Astrocyte (in vitro differentiated cells and primary cell): ENCODE measurements around the gene DDX25. TPM values are rescaled to one million over a fixed set of nuclear protein-coding genes. Genes with fewer than 3 reads are reported as not detected.

Source experiments
- DNase-seq: peaks from one replicate; pipeline ENCODE4 v3.0.0-alpha.2; 2010; ENCODE audit warnings: low read depth
- FAIRE-seq: peaks from 2 replicates; lab custom pipeline; 2011; peaks lifted over from hg19 to GRCh38; lab: Jason Lieb, UNC
- H2AFZ ChIP-seq: 2 replicates; pipeline ENCODE4 v1.6.0; 2012; ENCODE audit warnings: low read depth, low read length, inconsistent platforms
- H3K27ac ChIP-seq: 2 replicates; pipeline ENCODE4 v1.5.1; 2011; ENCODE audit warnings: low read depth, low read length, inconsistent platforms
- H3K27me3 ChIP-seq: 2 replicates; pipeline ENCODE4 v1.6.0; 2011; ENCODE audit warnings: low read length, inconsistent platforms; ENCODE audit not compliant: insufficient read depth
- H3K36me3 ChIP-seq: 2 replicates; pipeline ENCODE4 v1.5.1; 2011; ENCODE audit warnings: low read length, inconsistent platforms; ENCODE audit not compliant: insufficient read depth
- H3K4me1 ChIP-seq: 2 replicates; pipeline ENCODE4 v1.5.1; 2011; ENCODE audit warnings: low read length, inconsistent platforms; ENCODE audit not compliant: insufficient read depth
- H3K4me2 ChIP-seq: 2 replicates; pipeline ENCODE4 v1.6.0; 2012; ENCODE audit warnings: low read length, inconsistent platforms
- H3K4me3 ChIP-seq: 2 replicates; pipeline ENCODE4 v1.5.1; 2011; ENCODE audit warnings: low read depth, mild to moderate bottlenecking, low read length, inconsistent platforms; ENCODE audit not compliant: insufficient read depth
- H3K79me2 ChIP-seq: 2 replicates; pipeline ENCODE4 v1.6.0; 2012; ENCODE audit warnings: mild to moderate bottlenecking, low read length, inconsistent platforms; ENCODE audit not compliant: insufficient read depth
- H3K9ac ChIP-seq: 2 replicates; pipeline ENCODE4 v1.6.0; 2012; ENCODE audit warnings: mild to moderate bottlenecking, low read length, inconsistent platforms
- H3K9me3 ChIP-seq: 2 replicates; pipeline ENCODE4 v1.5.1; 2012; ENCODE audit warnings: low read depth, mild to moderate bottlenecking, low read length, inconsistent platforms; ENCODE audit not compliant: insufficient read depth
- H4K20me1 ChIP-seq: 2 replicates; pipeline ENCODE4 v1.6.0; 2012; ENCODE audit warnings: low read length, inconsistent platforms; ENCODE audit not compliant: insufficient read depth
- H3K27ac Mint-ChIP-seq: one replicate; pipeline ENCODE4 v1.8.0; 2021; ENCODE audit warnings: mild to moderate bottlenecking, mixed read lengths; ENCODE audit not compliant: unreplicated experiment
- H3K27me3 Mint-ChIP-seq: one replicate; pipeline ENCODE4 v1.8.0; 2021; ENCODE audit warnings: low read depth, mixed read lengths; ENCODE audit not compliant: unreplicated experiment
- H3K36me3 Mint-ChIP-seq: one replicate; pipeline ENCODE4 v1.8.0; 2021; ENCODE audit warnings: low read depth, mixed read lengths; ENCODE audit not compliant: unreplicated experiment
- H3K4me1 Mint-ChIP-seq: one replicate; pipeline ENCODE4 v1.8.0; 2021; ENCODE audit warnings: low read depth, mixed read lengths; ENCODE audit not compliant: unreplicated experiment
- H3K4me3 Mint-ChIP-seq: one replicate; pipeline ENCODE4 v1.8.0; 2021; ENCODE audit warnings: mild to moderate bottlenecking, moderate library complexity, mixed read lengths; ENCODE audit not compliant: unreplicated experiment
- H3K9me3 Mint-ChIP-seq: one replicate; pipeline ENCODE4 v1.8.0; 2021; ENCODE audit warnings: mild to moderate bottlenecking, mixed read lengths; ENCODE audit not compliant: unreplicated experiment
- EZH2 ChIP-seq: IDR thresholded peaks from 2 replicates; pipeline ENCODE4 v1.6.1; 2012; ENCODE audit warnings: mild to moderate bottlenecking, low read length, inconsistent platforms; ENCODE audit not compliant: insufficient read depth
- total RNA-seq: library from RNA; stranded (reverse); gene quantifications from 2 replicates; pipeline ENCODE4 v1.2.1, GENCODE V29; 2021
- TF ChIP-seq, protein P1 (sequence below): IDR thresholded peaks from 2 replicates; pipeline ENCODE4 v1.5.1; 2011; ENCODE audit warnings: low read depth, mild to moderate bottlenecking, inconsistent platforms, low read length, moderate library complexity; ENCODE audit not compliant: insufficient read depth

Gene DDX25
- total RNA-seq, 1 donor from 2014 or later: 1.1 TPM

DNA sequence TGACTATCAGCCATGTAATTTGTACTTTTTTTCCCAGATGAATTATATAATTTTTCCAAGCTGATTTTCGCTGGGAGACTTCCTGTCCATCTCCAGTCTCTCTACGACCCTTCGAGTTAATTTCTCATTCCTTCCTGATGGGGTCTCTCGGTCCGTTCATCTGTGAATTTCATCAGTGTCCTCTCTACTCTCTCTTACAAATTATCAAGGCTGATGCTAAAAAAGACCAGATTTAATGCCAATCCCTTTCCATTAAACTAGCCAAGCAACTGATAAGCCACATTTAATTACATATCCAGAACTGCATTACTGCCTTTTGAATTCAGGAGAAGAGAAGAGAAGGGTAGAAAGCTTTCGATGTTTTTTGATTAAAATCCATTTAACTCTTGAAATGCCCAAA, 67.3 kb downstream of the DDX25 start:
- no peaks in the 10 kb centered on the region for H3K27me3 ChIP-seq
- H3K4me2 ChIP-seq: no peak overlapping the region
- H3K9ac ChIP-seq: no peak overlapping the region
- Mint-ChIP-seq H3K36me3 (no peaks in the 10 kb centered on the region), H3K4me1 (peaks cover 1% of the 10 kb centered on the region), H3K4me3 (no peak overlapping the region), H3K9me3 (no peaks in the 10 kb centered on the region), H3K27ac (no peak overlapping the region), H3K27me3 (no peaks in the 10 kb centered on the region)
- TF ChIP-seq, protein P1, sequence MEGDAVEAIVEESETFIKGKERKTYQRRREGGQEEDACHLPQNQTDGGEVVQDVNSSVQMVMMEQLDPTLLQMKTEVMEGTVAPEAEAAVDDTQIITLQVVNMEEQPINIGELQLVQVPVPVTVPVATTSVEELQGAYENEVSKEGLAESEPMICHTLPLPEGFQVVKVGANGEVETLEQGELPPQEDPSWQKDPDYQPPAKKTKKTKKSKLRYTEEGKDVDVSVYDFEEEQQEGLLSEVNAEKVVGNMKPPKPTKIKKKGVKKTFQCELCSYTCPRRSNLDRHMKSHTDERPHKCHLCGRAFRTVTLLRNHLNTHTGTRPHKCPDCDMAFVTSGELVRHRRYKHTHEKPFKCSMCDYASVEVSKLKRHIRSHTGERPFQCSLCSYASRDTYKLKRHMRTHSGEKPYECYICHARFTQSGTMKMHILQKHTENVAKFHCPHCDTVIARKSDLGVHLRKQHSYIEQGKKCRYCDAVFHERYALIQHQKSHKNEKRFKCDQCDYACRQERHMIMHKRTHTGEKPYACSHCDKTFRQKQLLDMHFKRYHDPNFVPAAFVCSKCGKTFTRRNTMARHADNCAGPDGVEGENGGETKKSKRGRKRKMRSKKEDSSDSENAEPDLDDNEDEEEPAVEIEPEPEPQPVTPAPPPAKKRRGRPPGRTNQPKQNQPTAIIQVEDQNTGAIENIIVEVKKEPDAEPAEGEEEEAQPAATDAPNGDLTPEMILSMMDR: no peak
- no peak for TF ChIP-seq EZH2
- no peaks in the 10 kb centered on the region for H4K20me1 ChIP-seq
- no peak overlapping the region for H3K4me3 ChIP-seq
- H3K4me1 ChIP-seq: no peaks in the 10 kb centered on the region
- no peak overlapping the region for H3K27ac ChIP-seq
- DNase-seq (no peak), FAIRE-seq (no peak)
- H3K9me3 ChIP-seq: no peaks in the 10 kb centered on the region
- no peaks in the 10 kb centered on the region for H3K79me2 ChIP-seq
- no peaks in the 10 kb centered on the region for H3K36me3 ChIP-seq
- H2AFZ ChIP-seq: no peak overlapping the region

DNA sequence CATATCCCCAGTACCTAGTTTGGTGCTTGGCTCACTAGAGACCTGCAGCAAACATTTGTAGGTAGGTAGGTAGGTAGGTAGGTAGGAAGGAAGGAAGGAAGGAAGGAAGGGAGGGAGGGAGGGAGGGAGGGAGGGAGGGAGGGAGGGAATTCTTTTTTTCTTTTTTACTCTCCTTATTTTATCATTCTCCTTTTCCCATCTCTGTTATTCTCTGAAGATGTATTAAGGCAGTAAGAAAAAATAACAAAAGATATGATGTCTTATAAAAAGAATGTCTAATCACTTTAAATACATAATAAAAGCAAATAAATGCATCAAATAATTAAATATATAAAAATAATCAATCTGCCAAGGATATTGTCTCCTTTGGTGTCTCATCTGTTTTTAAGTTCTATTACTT, 70.0 kb downstream of the DDX25 start:
- H3K27me3 ChIP-seq: no peaks in the 10 kb centered on the region
- H4K20me1 ChIP-seq: no peaks in the 10 kb centered on the region
- DNase-seq: no peak
- no peak for TF ChIP-seq EZH2
- H3K36me3 ChIP-seq: no peaks in the 10 kb centered on the region
- Mint-ChIP-seq H3K27ac (no peak overlapping the region), H3K27me3 (no peaks in the 10 kb centered on the region), H3K9me3 (no peaks in the 10 kb centered on the region), H3K36me3 (no peaks in the 10 kb centered on the region), H3K4me3 (no peak overlapping the region), H3K4me1 (peaks cover 6% of the 10 kb centered on the region)
- H3K9me3 ChIP-seq: no peaks in the 10 kb centered on the region
- no peaks in the 10 kb centered on the region for H3K4me1 ChIP-seq
- H2AFZ ChIP-seq: no peak overlapping the region
- FAIRE-seq: no peak
- H3K79me2 ChIP-seq: no peaks in the 10 kb centered on the region
- no peak overlapping the region for H3K4me2 ChIP-seq
- H3K9ac ChIP-seq: no peak overlapping the region
- no peak overlapping the region for H3K4me3 ChIP-seq
- H3K27ac ChIP-seq: no peak overlapping the region

DNA sequence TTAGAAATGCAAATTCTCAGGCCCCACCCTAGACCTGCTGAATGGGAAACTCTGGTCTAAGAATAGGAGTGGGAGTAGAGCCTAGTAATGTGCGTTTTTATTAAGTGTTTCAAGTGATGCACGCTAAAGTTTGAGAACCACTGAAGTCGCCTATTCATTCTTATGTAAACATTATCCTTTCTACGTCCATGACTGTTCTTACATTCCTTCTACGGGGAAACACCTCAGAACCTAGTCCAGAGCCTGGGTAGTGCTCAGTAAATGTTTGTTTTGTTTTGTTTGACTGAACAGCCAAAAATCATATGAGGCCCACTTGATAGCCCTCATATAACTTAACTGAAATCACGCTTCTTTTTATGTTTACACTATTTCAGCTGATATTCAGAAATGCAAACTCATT, 71.3 kb downstream of the DDX25 start:
- Mint-ChIP-seq H3K4me1 (peaks cover 6% of the 10 kb centered on the region), H3K4me3 (no peak overlapping the region), H3K27me3 (no peaks in the 10 kb centered on the region), H3K36me3 (no peaks in the 10 kb centered on the region), H3K27ac (no peak overlapping the region), H3K9me3 (no peaks in the 10 kb centered on the region)
- no peak overlapping the region for H3K4me2 ChIP-seq
- no peak overlapping the region for H3K27ac ChIP-seq
- no peak overlapping the region for H2AFZ ChIP-seq
- H4K20me1 ChIP-seq: no peaks in the 10 kb centered on the region
- H3K9me3 ChIP-seq: no peaks in the 10 kb centered on the region
- no peak overlapping the region for H3K9ac ChIP-seq
- TF ChIP-seq, protein P1: no peak
- no peak for TF ChIP-seq EZH2
- no peaks in the 10 kb centered on the region for H3K36me3 ChIP-seq
- H3K4me3 ChIP-seq: no peak overlapping the region
- H3K4me1 ChIP-seq: no peaks in the 10 kb centered on the region
- no peak for FAIRE-seq
- no peak for DNase-seq
- no peaks in the 10 kb centered on the region for H3K27me3 ChIP-seq
- H3K79me2 ChIP-seq: no peaks in the 10 kb centered on the region
